Measurements from ENCODE around the gene ZNF200.
"Not testable (repeated sequence)": the region's sequence is repeated elsewhere in the genome, so short reads cannot be mapped to it uniquely, and the experiment has no call there.

The ZNF200 gene

GRCh38 chr16:3249451-3249850 lies 14.5 kb upstream of the ZNF200 start:
- DNase-seq, result no peak

- DNase-seq, result no peak
These were observed 14.1 kb upstream of the ZNF200 start for GRCh38 chr16:3249020-3249419.

GRCh38 chr16:3248596-3248995 lies 13.6 kb upstream of the ZNF200 start:
- DNase-seq, result no peak

GRCh38 chr16:3246876-3247275 lies 11.9 kb upstream of the ZNF200 start:
- DNase-seq, result no peak

- no peak for DNase-seq
These were observed 11.0 kb upstream of the ZNF200 start for GRCh38 chr16:3246002-3246401.

- no peak for DNase-seq
These were observed 8.9 kb upstream of the ZNF200 start for GRCh38 chr16:3243882-3244281.

- DNase-seq, result no peak
These were observed 7.8 kb upstream of the ZNF200 start for GRCh38 chr16:3242709-3243108.

- no peak for DNase-seq
These were observed 6.8 kb upstream of the ZNF200 start for GRCh38 chr16:3241761-3242160.

GRCh38 chr16:3235856-3236669 lies 1.1 kb upstream of the ZNF200 start:
- DNase-seq, result peak; percentile 16

GRCh38 chr16:3234543-3234856 lies 458 bp downstream of the ZNF200 start:
- DNase-seq, result no peak

GRCh38 chr16:3223913-3224515 lies 10.9 kb downstream of the ZNF200 start:
- DNase-seq, result no peak

GRCh38 chr16:3220839-3221238 lies 14.1 kb downstream of the ZNF200 start:
- DNase-seq, result no peak

- no peak for DNase-seq
These were observed 18.7 kb downstream of the ZNF200 start for GRCh38 chr16:3216263-3216640.

GRCh38 chr16:3215601-3216262 lies 19.2 kb downstream of the ZNF200 start:
- DNase-seq, result no peak

- no peak for DNase-seq
These were observed 19.9 kb downstream of the ZNF200 start for GRCh38 chr16:3214904-3215600.

- no peak for DNase-seq
These were observed 22.4 kb downstream of the ZNF200 start for GRCh38 chr16:3212567-3212966.

GRCh38 chr16:3212006-3212405 lies 23.0 kb downstream of the ZNF200 start:
- no peak for DNase-seq

- DNase-seq, result no peak
These were observed 27.6 kb downstream of the ZNF200 start for GRCh38 chr16:3207086-3207953.

- DNase-seq, result not testable (repeated sequence)
These were observed 29.0 kb downstream of the ZNF200 start for GRCh38 chr16:3205939-3206338.

- DNase-seq, result no peak
These were observed 31.9 kb downstream of the ZNF200 start for GRCh38 chr16:3202903-3203539.

GRCh38 chr16:3198334-3199072 lies 36.5 kb downstream of the ZNF200 start:
- DNase-seq, result no peak
